Coronary artery (tissue), 2 donors: ENCODE measurements around the gene BAIAP2L1.
"Not testable (repeated sequence)": the region's sequence is repeated elsewhere in the genome, so short reads cannot be mapped to it uniquely, and the experiment has no call there.

Experiments
- DNase-seq: peaks from one replicate; pipeline ENCODE4 v3.0.0-alpha.2; 2017; ENCODE audit warnings: low spot score
- H3K27ac ChIP-seq, 2 donors: fragments of 200-600 bp; sonication (generic); one replicate each; pipeline ENCODE4 v1.5.1; 2016 to 2019
- H3K4me3 ChIP-seq: fragments of 200-600 bp; sonication (generic); 2 replicates; pipeline ENCODE4 v1.5.1; 2016; ENCODE audit warnings: mild to moderate bottlenecking, moderate library complexity
- CTCF ChIP-seq: fragments of 200-600 bp; sonication (generic); IDR thresholded peaks from one replicate; pipeline ENCODE4 v1.5.1; 2019; ENCODE audit warnings: antibody characterized with exemption

BAIAP2L1 gene

GRCh38 chr7:98400542-98401340, at the start of gene BAIAP2L1:
BAIAP2L1 (minus strand) TSS chr7:98401090; CDS start chr7:98400852, 238 bp downstream.
- Histone ChIP-seq H3K27ac (no peak within 1 kb of the TSS), H3K4me3 (peak within 1 kb of the TSS; percentile 69)
- no peak for DNase-seq
- TF ChIP-seq CTCF = no peak

- no peak for DNase-seq
- no peak overlapping the region for H3K4me3 ChIP-seq
- no peak for TF ChIP-seq CTCF
- H3K27ac ChIP-seq = no peak overlapping the region
Observed at GRCh38 chr7:98448766-98449165, 47.9 kb upstream of the BAIAP2L1 start.

GRCh38 chr7:98440992-98441391, 40.1 kb upstream of the BAIAP2L1 start:
- not testable (repeated sequence) for H3K27ac ChIP-seq, DNase-seq, H3K4me3 ChIP-seq

- no peak for DNase-seq
- Histone ChIP-seq H3K27ac (no peak overlapping the region), H3K4me3 (no peak overlapping the region)
- TF ChIP-seq CTCF = no peak
Observed at GRCh38 chr7:98439484-98439883, 38.6 kb upstream of the BAIAP2L1 start.

- no peak for TF ChIP-seq CTCF
- DNase-seq = no peak
- Histone ChIP-seq H3K4me3 (no peak overlapping the region), H3K27ac (no peak overlapping the region)
Observed at GRCh38 chr7:98434087-98434486, 33.2 kb upstream of the BAIAP2L1 start.

- TF ChIP-seq CTCF = no peak
- DNase-seq = no peak
- Histone ChIP-seq H3K4me3 (no peak overlapping the region), H3K27ac (no peak overlapping the region)
Observed at GRCh38 chr7:98429799-98430198, 28.9 kb upstream of the BAIAP2L1 start.

- Histone ChIP-seq H3K27ac (no peak overlapping the region), H3K4me3 (no peak overlapping the region)
- no peak for TF ChIP-seq CTCF
- DNase-seq = no peak
Observed at GRCh38 chr7:98423043-98423442, 22.2 kb upstream of the BAIAP2L1 start.
